Central memory CD4-positive, alpha-beta T cell (primary cell): Measurements from ENCODE around the gene SPRYD7.
"Not testable (repeated sequence)": the region's sequence is repeated elsewhere in the genome, so short reads cannot be mapped to it uniquely, and the experiment has no call there.

Experiments
- DNase-seq: peaks from one replicate; pipeline ENCODE4 v3.0.0; 2022

SPRYD7 gene

DNA sequence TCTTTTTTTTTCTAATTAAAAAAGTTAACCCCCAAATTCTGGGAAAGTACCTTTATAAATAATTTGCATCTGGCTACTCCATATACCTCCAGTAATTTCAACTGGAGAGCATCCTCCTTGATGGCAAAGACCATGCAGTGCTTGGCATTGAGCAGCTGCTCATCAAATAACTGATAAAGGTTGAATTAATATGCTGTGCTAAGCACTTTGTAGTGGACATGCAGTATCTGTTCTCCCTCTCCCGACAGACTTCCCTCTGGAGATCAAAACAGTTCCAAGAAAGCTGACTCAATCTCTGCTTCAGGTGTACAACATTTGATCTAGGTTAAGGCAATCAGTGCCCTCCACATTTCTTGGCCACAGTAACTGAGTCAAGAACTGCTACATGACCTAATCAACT is 3.3 kb downstream of the SPRYD7 start:
- DNase-seq, result no peak

DNA sequence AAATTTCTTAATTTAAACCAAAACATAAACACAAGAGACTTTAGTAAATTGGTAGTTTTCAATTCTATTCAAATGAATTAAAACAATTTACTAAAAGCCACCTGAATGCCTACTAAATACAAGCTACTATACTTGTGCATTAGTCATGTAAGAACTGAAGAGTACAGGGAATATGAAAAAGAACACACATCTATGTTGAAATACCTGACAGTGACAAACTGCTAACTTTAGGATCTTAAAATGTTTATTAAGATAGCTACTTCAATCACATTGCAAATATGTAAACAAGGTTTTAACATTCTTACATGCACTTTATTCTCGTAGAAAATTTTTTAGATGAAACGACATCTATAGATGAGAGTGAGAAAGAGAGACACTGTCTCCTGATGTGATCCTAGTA is 4.1 kb downstream of the SPRYD7 start:
- DNase-seq, result no peak

DNA sequence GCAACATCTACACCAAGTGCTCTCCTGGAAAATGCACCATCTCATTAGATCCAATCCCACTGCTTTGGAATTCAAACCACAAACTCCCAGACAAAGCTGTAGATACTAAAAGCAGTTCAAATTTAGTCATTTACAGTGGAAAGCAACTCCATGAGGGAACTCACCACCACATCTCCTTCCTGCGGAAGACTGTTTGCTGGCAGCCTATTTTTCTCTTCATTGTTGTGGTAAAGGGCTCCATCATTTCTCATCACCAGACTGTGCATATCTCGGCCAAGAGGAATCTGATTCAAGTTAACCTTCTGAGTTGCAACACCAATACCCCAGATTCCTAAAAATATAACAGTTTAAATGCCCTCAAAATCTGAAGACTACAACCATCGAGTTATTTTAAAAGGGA is 8.4 kb downstream of the SPRYD7 start:
- no peak for DNase-seq

DNA sequence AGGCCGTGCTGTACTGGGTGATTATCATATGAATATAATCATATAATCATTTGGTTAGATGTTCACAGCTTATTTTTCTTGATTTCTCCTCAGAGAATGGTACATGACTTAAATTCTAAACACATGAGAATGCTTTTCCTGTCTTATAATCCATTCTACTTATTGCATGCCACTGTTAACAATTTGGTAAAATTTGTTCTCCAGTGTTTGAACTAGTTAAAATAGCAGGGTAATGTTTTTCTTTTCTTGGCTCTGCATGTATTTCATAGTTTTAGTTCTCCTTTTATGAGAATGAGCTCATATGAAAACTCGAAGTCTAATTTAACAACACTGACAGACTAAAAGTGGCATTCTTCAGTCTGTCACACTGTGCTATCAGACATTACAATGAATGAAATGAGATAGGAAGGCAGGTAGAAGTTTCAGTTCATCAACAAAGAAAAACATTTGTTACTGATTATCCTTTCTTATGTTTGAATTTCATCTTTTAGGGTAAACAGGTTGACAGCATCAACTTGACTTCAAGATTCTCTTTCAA is 10.2 kb downstream of the SPRYD7 start:
- no peak for DNase-seq

DNA sequence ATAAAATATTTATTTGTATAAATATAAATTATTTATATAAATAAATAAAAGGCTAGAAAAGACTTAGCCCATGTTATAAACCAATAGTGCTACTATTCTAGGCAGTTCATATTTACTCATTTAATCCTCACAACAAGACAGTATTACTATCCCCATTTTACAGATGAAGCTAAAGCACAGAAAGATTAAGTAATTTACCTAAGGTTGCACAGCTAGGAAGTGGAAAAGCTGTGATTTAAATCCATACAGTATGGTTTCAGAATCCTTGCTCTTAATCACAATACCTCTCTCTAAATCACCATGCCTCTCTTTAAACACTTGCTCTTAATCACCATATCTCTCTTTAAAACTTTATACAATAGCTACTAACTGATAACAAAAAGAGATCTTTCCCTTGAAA is 13.8 kb downstream of the SPRYD7 start:
- no peak for DNase-seq

DNA sequence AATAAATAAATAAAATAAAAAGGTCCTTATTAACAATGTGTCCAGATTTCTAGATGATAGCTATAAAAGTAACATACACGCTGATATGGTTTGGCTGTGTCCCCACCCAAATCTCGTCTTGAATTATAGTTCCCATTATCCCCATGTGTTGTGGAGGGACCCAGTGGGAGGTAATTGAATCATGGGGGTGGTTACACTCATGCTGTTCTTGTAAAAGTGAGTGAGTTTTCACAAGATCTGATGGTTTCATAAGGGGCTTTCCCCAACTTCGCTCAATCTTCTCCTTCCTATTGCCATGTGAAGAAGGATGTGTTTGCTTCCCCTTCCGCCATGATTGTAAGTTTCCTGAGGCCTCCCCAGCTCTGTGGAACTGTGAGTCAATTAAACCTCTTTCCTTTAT is 15.2 kb downstream of the SPRYD7 start:
- DNase-seq, result not testable (repeated sequence)

DNA sequence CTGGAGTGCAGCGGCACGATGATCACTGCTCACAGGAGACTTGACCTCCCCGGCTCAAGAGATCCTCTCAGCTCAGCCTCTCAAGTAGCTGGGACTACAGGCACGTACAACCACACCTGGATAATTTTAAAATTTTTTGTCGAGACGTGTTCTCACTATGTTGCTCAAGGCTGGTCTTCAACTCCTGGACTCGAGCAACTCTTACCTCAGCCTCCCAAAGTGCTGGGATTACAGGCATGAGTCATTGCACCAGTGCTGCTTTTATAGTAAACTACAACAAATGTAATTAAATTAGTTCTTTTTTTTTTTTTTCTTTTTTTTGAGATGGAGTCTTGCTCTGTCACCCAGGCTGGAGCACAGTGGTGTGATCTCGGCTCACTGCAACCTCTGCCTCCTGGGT is 18.0 kb downstream of the SPRYD7 start:
- DNase-seq, result not testable (repeated sequence)

DNA sequence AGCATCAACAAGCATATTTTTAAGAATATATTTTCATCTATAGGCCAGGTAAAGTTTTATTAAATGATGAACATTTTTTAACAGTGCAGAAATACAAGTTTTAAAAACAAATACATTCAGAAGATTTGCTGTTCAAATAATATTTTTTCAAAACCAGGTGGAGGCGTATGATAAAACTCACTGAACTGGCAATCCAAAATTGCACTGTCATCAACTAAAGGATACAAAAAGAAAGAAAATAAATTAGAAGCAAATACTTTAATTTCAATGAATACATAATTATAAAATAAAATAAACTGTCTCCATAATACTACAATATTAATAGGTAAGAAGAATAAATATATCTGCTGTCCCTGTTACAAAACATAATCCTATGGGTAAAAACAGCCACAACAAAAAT is 21.2 kb downstream of the SPRYD7 start:
- DNase-seq, result no peak

DNA sequence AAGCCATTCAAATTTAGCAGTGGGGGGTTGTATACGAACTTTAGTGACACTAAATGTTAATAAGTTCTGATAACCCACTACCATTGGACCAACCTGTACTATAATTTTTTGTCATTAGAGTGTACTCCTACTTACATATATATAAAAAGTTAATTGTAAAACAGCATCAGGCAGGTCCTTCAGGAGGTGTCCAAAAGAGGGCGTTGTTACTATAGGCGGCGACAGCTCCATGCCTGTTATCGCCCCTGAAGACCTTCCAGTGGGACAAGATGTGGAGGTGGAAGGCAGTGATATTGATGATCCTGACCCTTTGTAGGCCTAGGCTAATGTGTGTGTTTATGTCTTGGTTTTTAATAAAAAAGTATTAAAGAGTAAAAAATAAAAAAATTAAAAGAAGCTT is 27.5 kb downstream of the SPRYD7 start:
- DNase-seq, result no peak

DNA sequence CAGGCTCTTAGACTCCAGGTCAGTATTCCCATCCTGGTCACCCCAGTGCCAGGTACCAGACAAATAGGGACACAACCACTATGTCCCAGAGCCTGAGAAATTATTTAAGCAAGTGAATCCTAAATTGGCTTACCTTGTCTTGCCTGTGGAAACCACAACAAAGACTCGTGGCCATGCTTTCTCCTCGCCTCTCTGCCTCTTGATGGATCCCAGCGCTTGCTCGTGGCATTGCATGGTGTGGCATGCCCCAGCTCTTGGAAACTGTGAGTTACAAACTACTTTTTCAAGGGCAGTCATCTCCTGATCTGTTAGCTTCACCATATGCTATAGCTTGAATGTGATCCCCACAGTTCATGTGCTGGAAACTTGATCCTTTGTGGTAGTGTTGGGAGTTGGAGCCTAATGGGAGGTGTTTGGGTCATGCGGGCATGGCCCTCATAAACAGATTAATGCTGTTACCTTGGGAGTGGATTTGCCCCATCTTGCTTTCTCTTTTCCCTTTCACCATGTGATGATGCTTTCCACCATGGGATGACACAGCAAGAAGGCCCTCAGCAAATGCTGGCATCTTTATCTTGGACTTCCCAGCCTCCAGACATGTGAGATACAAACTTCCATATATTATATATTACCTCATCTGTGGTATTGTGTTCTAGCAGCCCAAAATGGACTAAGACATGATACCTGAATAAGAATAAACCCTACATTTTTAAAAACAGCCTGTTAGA is 31.2 kb downstream of the SPRYD7 start:
- DNase-seq, result no peak

DNA sequence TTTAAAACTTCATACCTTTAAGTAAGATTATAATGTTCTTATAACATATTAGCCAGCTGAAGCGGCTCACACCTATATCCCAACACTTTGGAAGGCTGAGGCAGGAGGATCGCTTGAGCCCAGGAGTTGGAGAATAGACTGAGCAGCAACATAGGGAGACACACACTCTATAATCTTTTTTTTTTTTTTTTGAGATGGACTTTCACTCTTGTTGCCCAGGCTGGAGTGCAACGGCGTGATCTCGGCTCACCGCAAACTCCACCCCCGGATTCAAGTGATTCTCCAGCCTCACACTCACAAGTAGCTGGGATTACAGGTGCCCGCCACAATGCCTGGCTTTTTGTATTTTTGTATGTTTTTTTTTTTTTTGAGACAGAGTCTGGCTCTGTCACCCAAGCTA is 37.3 kb downstream of the SPRYD7 start:
- no peak for DNase-seq

DNA sequence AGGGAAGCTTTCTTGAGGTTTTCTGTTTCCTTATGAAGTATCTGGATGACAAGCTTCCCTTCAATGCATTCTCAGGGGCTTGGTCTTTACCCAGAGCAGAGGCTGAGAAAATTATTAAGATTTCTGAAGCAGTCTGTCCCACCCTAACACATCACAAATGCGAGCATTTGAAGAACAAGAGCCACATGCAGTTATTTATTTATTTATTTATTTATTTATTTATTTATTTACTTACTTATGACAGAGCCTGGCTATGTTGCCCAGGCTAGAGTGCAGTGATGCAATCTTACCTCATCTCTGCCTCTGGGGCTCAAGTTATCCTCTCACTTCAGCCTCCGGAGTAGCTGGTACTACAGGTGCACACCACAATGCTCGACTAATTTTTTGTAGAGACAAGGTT is 38.4 kb downstream of the SPRYD7 start:
- no peak for DNase-seq

DNA sequence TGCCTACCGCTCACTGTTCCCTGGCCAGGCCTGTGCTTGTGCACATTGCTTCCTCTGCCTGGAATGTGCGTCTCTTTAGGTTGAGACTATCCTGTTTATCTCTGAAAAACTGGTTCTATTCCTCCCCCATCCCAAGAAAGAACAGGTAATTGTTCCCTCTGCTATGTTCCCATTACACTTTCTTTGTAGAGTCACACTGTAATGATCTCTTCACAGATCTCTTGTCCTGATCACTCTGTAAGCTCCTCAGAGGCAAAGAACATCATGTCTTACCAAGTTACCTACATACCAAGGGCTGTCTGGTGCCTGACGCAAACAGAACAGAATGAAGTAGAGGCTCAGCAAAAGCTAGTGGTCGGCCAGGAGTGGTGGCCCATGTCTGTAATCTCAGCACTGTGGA is 40.3 kb downstream of the SPRYD7 start:
- DNase-seq, result no peak

DNA sequence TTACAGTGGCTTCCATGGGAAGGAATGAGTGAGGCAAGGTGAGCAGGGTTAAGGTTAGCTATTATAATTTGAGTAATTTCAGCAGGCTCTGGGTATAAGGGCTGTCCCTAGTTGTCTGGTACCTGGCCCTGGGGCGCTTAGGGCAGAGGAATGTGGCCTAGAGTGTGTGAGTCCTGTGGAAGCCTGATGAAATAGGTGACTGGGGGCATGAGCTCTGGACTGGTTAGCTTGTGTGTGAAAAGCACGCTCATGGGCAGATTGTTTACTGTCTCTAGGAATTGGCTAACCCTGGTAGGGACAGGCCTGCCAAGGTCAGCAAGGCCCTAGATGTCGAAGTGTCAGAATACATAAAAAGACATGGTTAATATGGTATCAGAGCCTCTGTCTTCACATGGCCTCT is 42.5 kb downstream of the SPRYD7 start:
- DNase-seq, result no peak

DNA sequence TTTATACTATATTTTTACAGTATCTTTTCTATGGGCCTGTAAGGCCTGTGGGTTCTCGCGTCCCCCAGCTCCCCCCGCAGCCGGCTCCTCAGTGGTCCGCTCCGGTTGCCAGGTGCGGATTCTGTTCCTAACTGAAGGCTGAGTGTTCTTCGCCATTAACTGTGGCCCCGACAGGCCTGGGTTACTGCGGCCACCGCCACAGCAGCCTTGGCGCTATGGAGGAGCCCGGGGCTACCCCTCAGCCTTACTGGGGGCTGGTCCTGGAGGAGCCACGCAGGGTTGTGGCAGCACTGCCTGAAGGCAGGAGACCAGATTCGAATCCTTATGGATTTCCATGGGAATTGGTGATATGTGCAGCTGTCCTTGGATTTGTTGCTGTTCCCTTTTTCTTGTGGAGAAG is 45.8 kb downstream of the SPRYD7 start:
- no peak for DNase-seq

DNA sequence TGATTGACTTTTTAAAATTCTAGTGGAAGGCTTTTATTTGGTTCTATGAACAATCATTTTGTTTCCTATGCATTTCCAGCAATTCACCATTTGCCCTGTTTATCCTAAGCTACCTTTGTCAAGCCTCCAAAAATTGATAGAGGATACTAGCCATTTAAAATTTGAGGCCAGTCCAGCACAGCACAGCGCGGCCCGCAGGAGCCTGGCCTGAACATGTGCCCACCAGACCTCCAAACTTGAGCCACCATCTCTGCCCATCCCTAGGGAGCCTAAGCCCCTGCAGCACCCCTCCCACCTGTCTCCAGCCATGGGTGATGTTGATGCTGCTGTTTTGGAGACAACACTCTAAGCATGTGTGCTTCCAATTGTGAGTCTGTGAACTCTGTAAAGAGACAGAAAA is 57.5 kb downstream of the SPRYD7 start:
- DNase-seq, result no peak

DNA sequence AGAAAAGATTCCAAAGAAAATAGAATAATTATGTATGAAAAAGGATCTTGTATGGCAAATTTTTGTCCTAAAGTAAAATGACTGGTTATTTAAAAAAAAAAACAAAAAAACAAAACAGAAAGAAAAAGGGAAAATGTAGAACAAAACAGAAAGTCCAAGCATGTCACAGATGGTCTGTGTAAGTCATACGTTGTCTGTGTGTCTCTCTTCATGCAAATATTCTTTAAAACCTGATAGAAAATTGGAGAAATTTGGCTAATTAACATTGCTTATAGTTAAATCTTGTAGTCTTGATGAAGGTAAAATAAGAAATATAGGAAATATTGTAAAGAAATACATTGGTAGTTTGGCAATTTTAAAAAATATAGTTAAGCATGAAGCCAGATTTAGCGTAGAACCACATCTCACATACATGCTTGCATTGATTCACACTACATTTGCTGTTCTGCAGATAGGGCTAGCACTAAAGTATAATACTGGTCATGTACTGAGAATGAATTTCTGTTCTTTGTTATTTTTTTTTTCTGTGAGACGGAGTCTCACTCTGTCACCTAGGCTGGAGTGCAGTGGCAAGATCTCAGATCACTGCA is 58.4 kb downstream of the SPRYD7 start:
- no peak for DNase-seq

DNA sequence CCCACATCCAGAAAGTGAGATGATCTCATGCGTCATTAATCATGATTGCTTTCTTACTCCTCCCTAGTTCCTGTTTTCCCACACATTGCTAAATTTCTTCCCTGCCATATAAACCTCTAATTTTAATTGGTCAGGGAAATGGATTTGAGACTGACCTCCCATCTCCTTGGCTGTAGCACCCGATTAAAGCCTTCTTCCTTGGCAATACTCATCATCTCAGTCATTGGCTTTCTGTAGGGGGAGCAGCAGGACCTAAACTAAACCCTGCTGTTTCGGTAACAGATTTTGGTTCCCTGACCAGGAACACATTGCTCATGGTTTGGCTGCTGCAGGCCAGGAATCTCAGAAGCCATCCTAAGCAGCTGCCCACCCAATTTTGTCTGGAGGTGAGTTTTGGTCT is 61.7 kb downstream of the SPRYD7 start:
- no peak for DNase-seq

DNA sequence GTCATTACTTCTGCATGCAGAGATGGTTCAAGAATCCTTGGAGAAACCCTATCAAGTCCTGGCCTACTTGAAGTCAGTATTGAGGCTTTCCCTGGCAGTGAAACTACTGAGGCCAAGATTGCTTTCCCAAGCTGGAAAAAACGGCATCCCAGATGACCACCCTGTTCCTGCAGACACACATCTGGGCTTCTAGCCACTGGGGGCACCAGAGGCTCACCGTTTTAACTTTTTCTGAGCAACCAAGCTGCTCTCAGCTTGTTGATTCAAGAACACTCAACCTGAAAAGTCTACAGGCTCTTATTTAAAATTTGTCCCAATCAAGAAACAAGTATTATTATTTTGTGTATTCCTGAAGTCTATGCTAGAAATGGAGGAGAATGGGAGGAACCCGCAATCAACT is 66.6 kb downstream of the SPRYD7 start:
- no peak for DNase-seq

DNA sequence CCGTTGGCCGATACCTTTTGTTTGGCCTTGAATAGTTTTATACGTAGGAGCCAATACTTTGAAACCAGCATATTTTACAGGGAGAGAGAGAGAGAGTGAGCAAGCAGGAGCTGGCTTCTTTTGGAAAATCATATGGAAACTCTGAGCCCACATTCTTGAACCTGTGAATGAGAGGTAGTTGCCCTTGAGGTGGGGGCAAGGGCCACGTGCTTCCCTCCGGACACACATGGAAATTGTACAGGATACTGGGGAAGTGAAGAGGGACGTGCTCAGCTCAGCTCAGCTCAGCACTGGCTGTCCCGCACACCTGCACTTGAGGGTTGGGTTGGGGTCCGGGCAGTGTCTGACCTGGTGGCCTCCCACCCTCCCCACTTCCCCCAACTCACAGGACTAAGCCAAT is 68.3 kb downstream of the SPRYD7 start:
- DNase-seq, result no peak

DNA sequence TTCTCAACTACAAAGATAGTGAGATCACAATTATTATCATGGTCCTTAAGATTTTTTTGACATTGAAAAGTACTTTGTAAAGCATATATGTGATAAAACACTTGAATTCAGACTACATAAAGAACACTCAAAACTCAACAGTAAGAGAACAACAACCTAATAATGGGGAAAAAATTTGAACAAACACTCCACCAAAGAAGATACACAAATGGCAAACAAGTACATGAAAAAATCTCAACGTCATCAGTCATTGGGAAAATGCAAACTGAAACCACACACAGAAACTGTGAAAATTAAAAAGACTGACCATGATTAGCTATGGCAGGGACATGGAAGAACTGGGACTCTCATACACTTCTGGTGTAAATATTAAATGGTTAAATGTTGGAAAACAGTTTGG is 70.9 kb downstream of the SPRYD7 start:
- no peak for DNase-seq

DNA sequence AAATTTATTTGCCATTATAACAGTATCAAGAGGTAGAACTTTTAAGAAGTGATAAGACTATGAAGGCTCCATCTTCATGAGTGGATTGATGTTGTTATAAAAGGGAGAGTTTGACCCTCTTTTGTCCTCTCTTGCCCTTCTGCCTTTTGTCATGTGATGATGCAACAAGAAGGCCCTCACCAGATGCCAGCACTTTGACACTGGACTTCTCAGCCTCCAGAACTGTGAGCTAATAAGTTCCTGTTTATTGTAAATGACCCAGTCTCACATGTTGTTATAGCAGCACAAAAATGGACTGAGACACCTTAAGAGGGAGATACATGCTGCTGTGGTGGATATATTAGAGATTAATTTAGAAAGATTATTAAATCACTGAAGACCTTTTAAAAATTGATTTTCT is 71.6 kb downstream of the SPRYD7 start:
- no peak for DNase-seq
